Spleen (tissue), 11 donors: ENCODE data around the gene ALDH3A2. TPM values are rescaled to one million over a fixed set of nuclear protein-coding genes. Genes with fewer than 3 reads are reported as not detected.

Experiments used
- DNase-seq: peaks from one replicate; pipeline ENCODE4 v3.0.0-alpha.2; 2020
- H3K27ac ChIP-seq, 8 donors: fragments of 200-600 bp; sonication (generic) in 7 of 8; 1 replicate in 4 of 8; 2 replicates in 4 of 8; pipeline versions ENCODE4 v1.5.0 to v1.8.0; 2016 to 2021; ENCODE audit warnings: inconsistent platforms in 4 of 8, mild to moderate bottlenecking in 4 of 8, moderate library complexity in 1 of 8
- H3K27me3 ChIP-seq, 7 donors: fragments of 200-600 bp; sonication (generic) in 6 of 7; replicated peaks in 1 of 7; 1 replicate in 4 of 7; 2 replicates in 3 of 7; pipeline versions ENCODE4 v1.5.0 to v1.8.0; 2016 to 2021; ENCODE audit warnings: inconsistent platforms in 3 of 7, mild to moderate bottlenecking in 1 of 7
- H3K36me3 ChIP-seq, 6 donors: fragments of 200-600 bp; sonication (generic) in 5 of 6; 1 replicate in 4 of 6; 2 replicates in 2 of 6; pipeline versions ENCODE4 v1.5.0 to v1.8.0; 2016 to 2021; ENCODE audit warnings: inconsistent platforms in 2 of 6
- H3K4me1 ChIP-seq, 6 donors: fragments of 200-600 bp; sonication (generic) in 5 of 6; 1 replicate in 3 of 6; 2 replicates in 3 of 6; pipeline versions ENCODE4 v1.5.0 to v1.8.0; 2016 to 2021; ENCODE audit warnings: inconsistent platforms in 3 of 6
- H3K4me3 ChIP-seq, 8 donors: fragments of 200-600 bp; sonication (generic) in 7 of 8; 1 replicate in 4 of 8; 2 replicates in 4 of 8; pipeline versions ENCODE4 v1.5.0 to v1.8.0; 2016 to 2021; ENCODE audit warnings: inconsistent platforms in 4 of 8, mild to moderate bottlenecking in 4 of 8, moderate library complexity in 2 of 8
- H3K9me3 ChIP-seq, 8 donors: fragments of 200-600 bp; sonication (generic) in 7 of 8; 1 replicate in 4 of 8; 2 replicates in 4 of 8; pipeline versions ENCODE4 v1.5.0 to v1.8.0; 2016 to 2021; ENCODE audit warnings: inconsistent platforms in 4 of 8
- CTCF ChIP-seq, 11 experiments: fragments of 200-600 bp in 7 of 11; fragments of 450-650 bp in 4 of 11; sonication (generic) in 4 of 11; IDR thresholded peaks in 8 of 11; conservative IDR thresholded peaks in 3 of 11; 1 replicate in 7 of 11; 2 replicates in 4 of 11; pipeline versions ENCODE4 v1.4.0 to v1.8.0; 2016 to 2021; ENCODE audit warnings: antibody characterized with exemption in 11 of 11, inconsistent platforms in 4 of 11, mild to moderate bottlenecking in 1 of 11
- POLR2A ChIP-seq, 3 donors: fragments of 450-650 bp; IDR thresholded peaks; one replicate each; pipeline ENCODE4 v1.5.1; 2017; ENCODE audit warnings: antibody characterized with exemption in 3 of 3, mild to moderate bottlenecking in 1 of 3
- POLR2AphosphoS5 ChIP-seq, 3 donors: sonication (generic); formaldehyde crosslinking; IDR thresholded peaks; one replicate each; pipeline ENCODE4 v1.5.1; 2017; ENCODE audit warnings: antibody characterized with exemption in 3 of 3
- WGBS, 5 donors: extraction: QIAGEN DNeasy Blood & Tissue Kit in 3 of 5; methylation state at CpG; one replicate each; pipeline versions ENCODE4 v1.1.5 to v1.1.7; 2013 to 2018; 5-methylcytosine and 5-hydroxymethylcytosine counted together
- intact Hi-C: fragments of 100-400 bp; cut with DNase I; formaldehyde crosslinking; loops from one replicate; pipeline ENCODE4 v1.15.0; 2023; ENCODE audit warnings: low total_unique reads
- polyA plus RNA-seq, 3 donors: library from polyadenylated mRNA; stranded (reverse); fragments of 200-250 nt; gene quantifications; one replicate each; pipeline ENCODE4 v1.2.1, GENCODE V29; 2013
- total RNA-seq, 7 donors: library from RNA; depleted of rRNA in 3 of 7; stranded (reverse); fragments of >200 nt in 3 of 7; fragmentation: NEBNext Ultra II Directional in 4 of 7; extraction: Animal tissue kit (Norgen Biotek cat#: 25700) in 4 of 7; gene quantifications; one replicate each; pipeline versions ENCODE4 v1.1.0 to v1.2.1, GENCODE V29; 2016 to 2021
- donor health status: healthy with polysubstance abuse.
- donor health status: DM: no; HTN: no; CAD: no; lungs with moderate emphysema.
- donor health status: DM: no; HTN: no; CAD: no.
- donor health status: Bipolar disorder and iron deficiency.
- donor health status: healthy.
- donor health status: DM: no; HTN: no; CAD: no.
- donor health status: DM: yes; HTN: yes; CAD: no.

ALDH3A2 gene
- total and polyA plus RNA-seq, 10 donors: 14.4 to 73.1 (median 50.7) TPM

- 88 to 96% (median 90%) methylated on average over 3 of the region's 3 CpGs for WGBS, 5 donors
- H3K4me3 ChIP-seq: no peak overlapping the region
- intact Hi-C loops: no loop called here
- no peaks in the 10 kb centered on the region for H3K9me3 ChIP-seq
- no peaks in the 10 kb centered on the region for H3K36me3 ChIP-seq
- no peaks in the 10 kb centered on the region for H3K27me3 ChIP-seq
- H3K27ac ChIP-seq: no peak overlapping the region
- H3K4me1 ChIP-seq: no peaks in the 10 kb centered on the region
- TF ChIP-seq POLR2A (IDR thresholded peaks at IDR 0.05) (no peak), CTCF (IDR thresholded peaks at IDR 0.05 in 8 of 11, conservative IDR thresholded peaks at IDR 0.05 in 3 of 11) (no peak)
- no peak for DNase-seq
Observed at GRCh38 chr17:19709841-19710240, 61.3 kb downstream of the ALDH3A2 start.

GRCh38 chr17:19712436-19713004 lies 64.0 kb downstream of the ALDH3A2 start:
- Histone ChIP-seq H3K4me3 (no peak overlapping the region), H3K9me3 (no peaks in the 10 kb centered on the region), H3K4me1 (no peaks in the 10 kb centered on the region), H3K36me3 (no peaks in the 10 kb centered on the region), H3K27ac (peak overlapping the region in 3 of 8 donors; percentile 0 to 25 (median 18)), H3K27me3 (no peaks in the 10 kb centered on the region)
- WGBS, 5 donors: 81 to 91% (median 83%) methylated on average over 12 of the region's 12 CpGs
- DNase-seq: no peak
- TF ChIP-seq POLR2AphosphoS5 (IDR thresholded peaks at IDR 0.05) (no peak), CTCF (IDR thresholded peaks at IDR 0.05 in 8 of 11, conservative IDR thresholded peaks at IDR 0.05 in 3 of 11) (no peak), POLR2A (IDR thresholded peaks at IDR 0.05) (no peak)
- intact Hi-C loops: no loop called here

GRCh38 chr17:19713462-19713861 lies 64.9 kb downstream of the ALDH3A2 start:
- Histone ChIP-seq H3K4me1 (no peaks in the 10 kb centered on the region), H3K9me3 (no peaks in the 10 kb centered on the region), H3K27me3 (no peaks in the 10 kb centered on the region), H3K4me3 (no peak overlapping the region), H3K27ac (no peak overlapping the region), H3K36me3 (no peaks in the 10 kb centered on the region)
- intact Hi-C loops: no loop called here
- WGBS, 5 donors: 82 to 89% (median 87%) methylated on average over 12 to 16 of the region's 16 CpGs
- no peak for DNase-seq
- TF ChIP-seq POLR2A (IDR thresholded peaks at IDR 0.05): no peak
- TF ChIP-seq CTCF (IDR thresholded peaks at IDR 0.05 in 8 of 11, conservative IDR thresholded peaks at IDR 0.05 in 3 of 11): no peak
- TF ChIP-seq POLR2AphosphoS5 (IDR thresholded peaks at IDR 0.05): no peak

GRCh38 chr17:19713901-19714361 lies 65.4 kb downstream of the ALDH3A2 start:
- intact Hi-C loops: no loop called here
- Histone ChIP-seq H3K4me1 (no peaks in the 10 kb centered on the region), H3K27me3 (no peaks in the 10 kb centered on the region), H3K27ac (no peak overlapping the region), H3K36me3 (no peaks in the 10 kb centered on the region), H3K9me3 (no peaks in the 10 kb centered on the region), H3K4me3 (no peak overlapping the region)
- TF ChIP-seq POLR2AphosphoS5 (IDR thresholded peaks at IDR 0.05) (no peak), POLR2A (IDR thresholded peaks at IDR 0.05) (no peak), CTCF (IDR thresholded peaks at IDR 0.05 in 8 of 11, conservative IDR thresholded peaks at IDR 0.05 in 3 of 11) (no peak)
- WGBS, 5 donors: 92 to 94% (median 93%) methylated on average over 25 to 28 of the region's 28 CpGs
- DNase-seq: no peak
